GM08714 (cell line): ENCODE measurements around the gene INPP5B.
"Not testable (repeated sequence)": the region's sequence is repeated elsewhere in the genome, so short reads cannot be mapped to it uniquely, and the experiment has no call there.

Experiments
- H3K4me3 ChIP-seq: fragments of 200-500 bp; sonication (Bioruptor generic); 2 replicates; pipeline ENCODE4 v1.5.1; 2014; ENCODE audit warnings: mild to moderate bottlenecking, low read length, inconsistent platforms
- ZNF274 ChIP-seq: IDR thresholded peaks from 2 replicates; pipeline ENCODE4 v1.6.1; 2012; ENCODE audit warnings: mild to moderate bottlenecking, low read depth, low read length

The INPP5B gene

GRCh38 chr1:37905727-37906126 lies 41.1 kb downstream of the INPP5B start:
- no peak for TF ChIP-seq ZNF274
- H3K4me3 ChIP-seq = no peak overlapping the region

- not testable (repeated sequence) for H3K4me3 ChIP-seq
Observed at GRCh38 chr1:37903921-37904320, 42.9 kb downstream of the INPP5B start.

- TF ChIP-seq ZNF274 = no peak
Observed at GRCh38 chr1:37902983-37903382, 43.9 kb downstream of the INPP5B start.

GRCh38 chr1:37901893-37902225 lies 45.0 kb downstream of the INPP5B start:
- no peak for TF ChIP-seq ZNF274
- H3K4me3 ChIP-seq = peak overlapping the region; percentile 11; the same call in 1 of the 2 replicates

More at GRCh38 chr1:37902983-37903382, 43.9 kb downstream of the INPP5B start:
- no peak overlapping the region for H3K4me3 ChIP-seq

GRCh38 chr1:37901191-37901892 lies 45.5 kb downstream of the INPP5B start:
- TF ChIP-seq ZNF274 = no peak
- H3K4me3 ChIP-seq = no peak overlapping the region; the same call in 1 of the 2 replicates

GRCh38 chr1:37897563-37897962 lies 49.3 kb downstream of the INPP5B start:
- not testable (repeated sequence) for H3K4me3 ChIP-seq

- no peak overlapping the region for H3K4me3 ChIP-seq
Observed at GRCh38 chr1:37893673-37894072, 53.2 kb downstream of the INPP5B start.

GRCh38 chr1:37892151-37893047 lies 54.5 kb downstream of the INPP5B start:
- no peak overlapping the region for H3K4me3 ChIP-seq
- no peak for TF ChIP-seq ZNF274

More at GRCh38 chr1:37893673-37894072, 53.2 kb downstream of the INPP5B start:
- no peak for TF ChIP-seq ZNF274

- no peak for TF ChIP-seq ZNF274
- no peak overlapping the region for H3K4me3 ChIP-seq
Observed at GRCh38 chr1:37890378-37891014, 56.4 kb downstream of the INPP5B start.

GRCh38 chr1:37888022-37888700 lies 58.7 kb downstream of the INPP5B start:
- H3K4me3 ChIP-seq = no peak overlapping the region
- no peak for TF ChIP-seq ZNF274

GRCh38 chr1:37884145-37884544 lies 62.7 kb downstream of the INPP5B start:
- no peak for TF ChIP-seq ZNF274
- no peak overlapping the region for H3K4me3 ChIP-seq

- no peak overlapping the region for H3K4me3 ChIP-seq
- TF ChIP-seq ZNF274 = no peak
Observed at GRCh38 chr1:37883671-37884070, 63.2 kb downstream of the INPP5B start.

GRCh38 chr1:37879865-37880264 lies 67.0 kb downstream of the INPP5B start:
- H3K4me3 ChIP-seq = no peak overlapping the region
- TF ChIP-seq ZNF274 = no peak

GRCh38 chr1:37878071-37878470 lies 68.8 kb downstream of the INPP5B start:
- no peak for TF ChIP-seq ZNF274

More at GRCh38 chr1:37878071-37878470, 68.8 kb downstream of the INPP5B start:
- no peak overlapping the region for H3K4me3 ChIP-seq
